SKM-1 treated with dmso at 0.1 percent for 144 hours (cell line): Measurements from ENCODE around the gene ETDC.
"Not testable (repeated sequence)": the region's sequence is repeated elsewhere in the genome, so short reads cannot be mapped to it uniquely, and the experiment has no call there.

ENCODE experiments used
- DNase-seq: peaks from one replicate; lab custom pipeline; 2025; ENCODE audit not compliant: unreplicated experiment; lab: John Stamatoyannopoulos, UW

The ETDC gene

GRCh38 chrX:135309430-135309923 lies at the start of gene ETDC:
TSS of gene ETDC (plus strand) at chrX:135309480. CDS start at chrX:135309480, 0 bp downstream.
- DNase-seq: no peak

- not testable (repeated sequence) for DNase-seq
Observed at GRCh38 chrX:135260976-135261375, 48.3 kb upstream of the ETDC start.

- DNase-seq: not testable (repeated sequence)
Observed at GRCh38 chrX:135263376-135263775, 45.9 kb upstream of the ETDC start.

GRCh38 chrX:135264206-135264605 lies 45.1 kb upstream of the ETDC start:
- no peak for DNase-seq

- DNase-seq: no peak
Observed at GRCh38 chrX:135273162-135273561, 36.1 kb upstream of the ETDC start.

GRCh38 chrX:135275973-135276372 lies 33.3 kb upstream of the ETDC start:
- DNase-seq: peak; percentile 47

- DNase-seq: no peak
Observed at GRCh38 chrX:135287266-135287823, 21.9 kb upstream of the ETDC start.

GRCh38 chrX:135295238-135295943 lies 13.9 kb upstream of the ETDC start:
- no peak for DNase-seq

GRCh38 chrX:135295944-135296305 lies 13.4 kb upstream of the ETDC start:
- no peak for DNase-seq

GRCh38 chrX:135302269-135302873 lies 6.9 kb upstream of the ETDC start:
- no peak for DNase-seq

GRCh38 chrX:135304741-135305140 lies 4.5 kb upstream of the ETDC start:
- no peak for DNase-seq

GRCh38 chrX:135307171-135307570 lies 2.1 kb upstream of the ETDC start:
- peak; percentile 22 for DNase-seq

GRCh38 chrX:135308345-135308855 lies 880 bp upstream of the ETDC start:
- DNase-seq: no peak

GRCh38 chrX:135315864-135316263 lies 6.6 kb downstream of the ETDC start:
- no peak for DNase-seq

- DNase-seq: no peak
Observed at GRCh38 chrX:135324463-135324862, 15.2 kb downstream of the ETDC start.

- DNase-seq: not testable (repeated sequence)
Observed at GRCh38 chrX:135325036-135325818, 15.9 kb downstream of the ETDC start.

GRCh38 chrX:135327299-135327698 lies 18.0 kb downstream of the ETDC start:
- DNase-seq: no peak

GRCh38 chrX:135328421-135329005 lies 19.2 kb downstream of the ETDC start:
- DNase-seq: no peak

GRCh38 chrX:135330706-135331105 lies 21.4 kb downstream of the ETDC start:
- DNase-seq: no peak

- DNase-seq: no peak
Observed at GRCh38 chrX:135331525-135331924, 22.2 kb downstream of the ETDC start.

GRCh38 chrX:135340831-135341230 lies 31.6 kb downstream of the ETDC start:
- DNase-seq: no peak
